GM12873 (cell line): ENCODE measurements around the gene TACR1.

Source experiments
- TF ChIP-seq, protein P1 (sequence below): IDR thresholded peaks from 2 replicates; pipeline ENCODE4 v1.5.1; 2012; ENCODE audit warnings: low read depth, mild to moderate bottlenecking, moderate library complexity, low read length, control low read depth; ENCODE audit not compliant: insufficient read depth; ENCODE audit errors: missing control alignments

TACR1 gene

DNA sequence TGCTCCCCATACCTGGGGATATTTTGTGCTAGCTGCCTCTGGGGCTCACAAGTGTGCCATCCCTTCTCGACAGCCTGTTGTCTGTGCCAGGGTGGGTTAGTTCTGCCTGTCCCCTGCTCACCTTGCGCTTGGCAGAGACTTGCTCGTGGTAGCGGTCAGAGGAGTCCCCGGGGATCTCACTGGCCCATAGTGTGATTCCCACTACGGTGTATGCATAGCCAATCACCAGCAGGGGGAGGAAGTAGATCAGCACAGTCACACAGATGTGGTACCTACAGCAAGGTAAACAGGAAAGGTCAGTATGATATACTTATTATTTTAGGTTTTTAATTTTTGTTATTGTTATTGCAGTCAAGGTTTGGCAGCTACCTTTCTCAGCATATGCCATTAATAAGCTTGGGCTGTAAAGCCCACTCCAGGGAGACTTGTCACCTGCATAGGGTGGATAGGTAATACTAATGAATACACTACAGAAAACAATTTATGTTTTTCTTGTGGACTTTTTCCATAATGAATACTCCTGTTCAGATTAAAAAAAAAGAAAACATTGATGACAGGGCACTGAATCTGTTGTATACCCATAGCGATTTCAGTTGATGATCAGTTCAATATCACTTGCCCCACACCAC is 145.7 kb downstream of the TACR1 start:
- TF ChIP-seq, protein P1, sequence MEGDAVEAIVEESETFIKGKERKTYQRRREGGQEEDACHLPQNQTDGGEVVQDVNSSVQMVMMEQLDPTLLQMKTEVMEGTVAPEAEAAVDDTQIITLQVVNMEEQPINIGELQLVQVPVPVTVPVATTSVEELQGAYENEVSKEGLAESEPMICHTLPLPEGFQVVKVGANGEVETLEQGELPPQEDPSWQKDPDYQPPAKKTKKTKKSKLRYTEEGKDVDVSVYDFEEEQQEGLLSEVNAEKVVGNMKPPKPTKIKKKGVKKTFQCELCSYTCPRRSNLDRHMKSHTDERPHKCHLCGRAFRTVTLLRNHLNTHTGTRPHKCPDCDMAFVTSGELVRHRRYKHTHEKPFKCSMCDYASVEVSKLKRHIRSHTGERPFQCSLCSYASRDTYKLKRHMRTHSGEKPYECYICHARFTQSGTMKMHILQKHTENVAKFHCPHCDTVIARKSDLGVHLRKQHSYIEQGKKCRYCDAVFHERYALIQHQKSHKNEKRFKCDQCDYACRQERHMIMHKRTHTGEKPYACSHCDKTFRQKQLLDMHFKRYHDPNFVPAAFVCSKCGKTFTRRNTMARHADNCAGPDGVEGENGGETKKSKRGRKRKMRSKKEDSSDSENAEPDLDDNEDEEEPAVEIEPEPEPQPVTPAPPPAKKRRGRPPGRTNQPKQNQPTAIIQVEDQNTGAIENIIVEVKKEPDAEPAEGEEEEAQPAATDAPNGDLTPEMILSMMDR = peak; percentile 87

DNA sequence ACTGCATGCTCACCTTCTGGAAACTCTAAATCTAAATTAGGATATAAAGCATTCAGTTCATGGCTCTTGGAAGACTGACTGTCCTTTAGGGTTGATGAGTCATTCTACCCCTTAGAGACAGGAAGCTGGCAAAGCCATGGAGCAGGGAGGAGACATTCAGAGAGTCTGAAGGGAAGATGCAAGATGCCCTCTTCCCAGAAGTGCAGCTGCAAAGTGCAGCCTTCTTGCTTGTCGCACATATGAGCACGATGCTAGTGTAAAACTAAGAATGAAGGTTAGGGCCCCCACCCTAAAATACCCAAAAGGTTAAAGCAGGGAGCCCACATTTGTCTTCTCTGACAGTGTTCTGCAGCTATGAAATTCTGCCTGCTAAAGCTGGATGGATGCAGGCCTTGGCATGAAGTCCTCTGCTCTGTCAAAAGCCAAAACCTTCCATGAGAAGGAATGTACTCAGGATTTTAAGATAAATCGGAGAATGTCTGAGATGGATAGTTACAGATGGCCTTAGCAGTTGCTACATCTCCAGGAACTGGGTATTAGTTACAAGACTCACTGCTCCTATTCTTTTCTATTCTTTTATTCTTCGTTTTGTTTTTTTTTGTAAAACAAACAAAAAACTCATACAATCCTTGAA is 151.2 kb downstream of the TACR1 start:
- TF ChIP-seq, protein P1 = no peak

DNA sequence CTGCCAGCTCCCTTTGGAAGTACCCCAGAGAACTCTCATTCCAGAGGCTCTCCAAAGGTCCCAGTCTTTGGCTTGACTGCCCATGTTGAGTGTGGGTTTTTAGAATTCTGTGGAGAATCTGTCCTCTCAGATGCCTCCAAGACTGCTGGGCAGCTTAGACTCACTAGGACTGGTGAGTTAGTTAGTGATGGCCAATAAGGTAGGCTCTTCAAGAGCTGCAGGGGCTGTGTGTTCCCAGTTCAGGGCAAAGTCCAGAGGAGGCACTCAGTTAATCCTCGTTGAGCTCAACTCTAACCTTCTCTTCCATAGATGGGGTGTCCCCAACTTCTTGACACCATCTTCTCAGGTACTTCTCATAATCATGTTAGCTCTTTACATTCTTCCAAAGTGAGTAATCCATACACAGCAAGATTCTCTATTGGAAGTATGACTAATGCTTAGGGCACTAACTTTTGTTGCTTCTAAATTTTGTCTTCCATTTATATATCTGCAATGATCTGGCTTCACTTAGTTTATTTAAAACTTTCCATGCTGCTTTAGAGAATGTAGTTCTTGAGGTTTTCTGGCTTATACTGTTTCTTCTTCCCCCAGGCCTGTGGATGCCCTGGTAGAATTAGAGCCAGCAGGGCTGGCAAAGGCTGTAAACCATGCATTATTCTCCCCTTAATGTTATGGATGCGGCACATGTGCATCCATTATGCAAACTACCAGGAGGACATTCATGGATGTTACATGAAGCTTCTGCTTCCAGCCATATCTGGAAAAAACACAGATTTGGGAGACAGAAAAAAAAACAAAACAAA is 151.9 kb downstream of the TACR1 start:
- TF ChIP-seq, protein P1 = no peak

DNA sequence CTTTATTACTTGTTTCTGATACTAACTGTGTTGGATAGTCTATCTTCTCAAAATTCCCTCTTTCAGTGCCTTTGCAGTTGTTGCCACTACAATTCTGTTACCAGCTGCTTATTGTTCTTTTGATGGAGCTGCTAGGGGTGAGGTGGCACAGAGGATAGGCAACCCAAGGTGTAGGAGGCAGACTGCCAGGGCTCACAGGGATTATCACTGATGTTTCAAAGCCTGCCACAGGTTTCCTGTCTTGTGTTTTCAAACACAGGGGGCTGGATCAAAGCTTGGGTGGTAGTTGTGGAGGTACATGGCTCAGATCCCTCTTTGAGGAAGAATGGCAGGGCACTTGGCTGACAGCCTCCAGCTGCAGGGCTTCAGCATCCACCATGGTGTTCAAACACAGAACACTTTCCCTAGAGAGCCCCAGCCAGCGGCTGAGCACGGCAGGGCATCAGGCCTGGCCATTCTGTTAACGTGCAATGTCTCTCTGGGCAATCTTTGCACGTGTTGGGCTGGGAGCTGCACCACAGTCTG is 153.7 kb downstream of the TACR1 start:
- TF ChIP-seq, protein P1 = no peak

DNA sequence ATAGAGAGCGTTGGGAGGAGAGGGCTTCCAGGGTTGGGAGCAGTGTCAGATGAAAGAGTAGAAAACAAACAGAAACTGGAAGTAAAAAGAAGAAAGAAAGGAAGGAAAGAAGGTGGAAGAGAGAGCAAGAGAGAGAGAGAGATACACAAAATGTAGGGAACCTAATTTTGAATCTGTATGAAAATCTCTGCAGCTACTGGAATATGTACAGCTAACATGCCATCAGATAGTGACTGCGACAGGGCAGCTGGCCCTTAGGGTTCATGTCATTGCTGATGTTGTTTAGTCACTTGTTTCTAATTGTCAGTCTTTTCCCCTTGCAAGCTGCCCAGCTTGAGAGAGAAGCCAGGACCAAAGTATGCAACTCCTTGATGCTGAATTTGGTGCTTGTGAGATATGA is 155.0 kb downstream of the TACR1 start:
- TF ChIP-seq, protein P1 = no peak

DNA sequence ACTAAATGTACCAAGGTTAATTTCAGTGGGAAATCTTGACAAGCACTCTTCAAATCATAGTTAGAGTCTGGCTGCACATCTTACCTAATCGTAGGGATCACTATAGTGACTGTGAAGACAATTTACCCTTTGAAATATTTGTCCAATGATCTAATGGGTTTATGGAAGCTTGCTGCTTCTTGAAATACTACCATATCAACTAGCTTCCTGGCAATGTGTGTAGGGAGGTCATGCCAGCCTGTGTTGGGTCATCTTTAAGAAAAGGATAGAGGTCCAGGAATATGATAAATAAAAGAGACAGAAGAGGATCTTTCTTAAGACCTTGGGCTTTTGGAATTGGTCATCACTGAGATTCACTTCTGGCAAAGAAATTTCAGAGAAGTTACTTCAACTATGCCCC is 156.5 kb downstream of the TACR1 start:
- TF ChIP-seq, protein P1 = no peak
